LNCaP clone FGC (cell line): Measurements from ENCODE around the gene OR4D9.

Source experiments
- DNase-seq: peaks from one replicate; pipeline ENCODE4 v3.0.0-alpha.2; 2011; ENCODE audit warnings: low read depth
- H3K4me3 ChIP-seq: 2 replicates; pipeline ENCODE4 v1.5.1; 2011; ENCODE audit warnings: mild to moderate bottlenecking, low read depth, low read length, control low read depth
- CTCF ChIP-seq: IDR thresholded peaks from 2 replicates; pipeline ENCODE4 v1.5.1; 2012; ENCODE audit warnings: mild to moderate bottlenecking; ENCODE audit not compliant: control insufficient read depth, insufficient read depth; ENCODE audit errors: extremely low read depth

OR4D9 gene

GRCh38 chr11:59510941-59511589, at the start of gene OR4D9:
Gene OR4D9 (plus strand): TSS chr11:59511539. CDS start chr11:59514913, 3,374 bp downstream.
- no peak for TF ChIP-seq CTCF
- no peak within 1 kb of the TSS for H3K4me3 ChIP-seq
- no peak for DNase-seq

GRCh38 chr11:59463190-59463641, 48.1 kb upstream of the OR4D9 start:
- no peak overlapping the region for H3K4me3 ChIP-seq
- TF ChIP-seq CTCF = no peak
- DNase-seq = no peak

GRCh38 chr11:59473015-59473414, 38.3 kb upstream of the OR4D9 start, which contains the start of gene OR4D10:
Gene OR4D10 (plus strand): TSS chr11:59473315. CDS start chr11:59477430, 4,115 bp downstream.
- TF ChIP-seq CTCF = no peak

GRCh38 chr11:59475176-59475575, 36.2 kb upstream of the OR4D9 start:
- no peak for DNase-seq
- H3K4me3 ChIP-seq = no peak overlapping the region
- TF ChIP-seq CTCF = no peak

More at GRCh38 chr11:59473015-59473414, 38.3 kb upstream of the OR4D9 start, which contains the start of gene OR4D10:
- DNase-seq = no peak
- H3K4me3 ChIP-seq = no peak within 1 kb of the TSS

- no peak for TF ChIP-seq CTCF
- no peak overlapping the region for H3K4me3 ChIP-seq
- DNase-seq = no peak
Observed at GRCh38 chr11:59479906-59480305, 31.4 kb upstream of the OR4D9 start.

- no peak for DNase-seq
- no peak for TF ChIP-seq CTCF
- no peak overlapping the region for H3K4me3 ChIP-seq
Observed at GRCh38 chr11:59480359-59480758, 31.0 kb upstream of the OR4D9 start.

- TF ChIP-seq CTCF = no peak
- no peak for DNase-seq
- H3K4me3 ChIP-seq = no peak overlapping the region
Observed at GRCh38 chr11:59501931-59502330, 9.4 kb upstream of the OR4D9 start.
